K562 (cell line): ENCODE results near the gene RRBP1. TPM values are rescaled to one million over a fixed set of nuclear protein-coding genes. Genes with fewer than 3 reads are reported as not detected.

Source experiments
- HNRNPUL1 ChIP-seq: fragments of 200-400 bp; formaldehyde crosslinking; IDR thresholded peaks from 2 replicates; pipeline ENCODE4 v1.6.1; 2017; ENCODE audit warnings: low read length
- IRF2 ChIP-seq: sonication (generic); formaldehyde crosslinking; IDR thresholded peaks from 2 replicates; pipeline ENCODE4 v1.8.1; 2022; ENCODE audit warnings: mild to moderate bottlenecking, missing genetic modification reagents
- NR2C2 ChIP-seq, 2 experiments: fragments of 200-800 bp in 1 of 2; sonication (Bioruptor generic) in 1 of 2; sonication (generic) in 1 of 2; formaldehyde crosslinking in 1 of 2; IDR thresholded peaks; 2 replicates each; pipeline versions ENCODE4 v1.6.1 to v1.8.0; 2016 to 2022; ENCODE audit warnings: mild to moderate bottlenecking in 1 of 2, missing compliant biosample characterization in 1 of 2, missing genetic modification characterization in 1 of 2, missing genetic modification reagents in 1 of 2
- RFX1 ChIP-seq: fragments of 450-650 bp; IDR thresholded peaks from 2 replicates; pipeline ENCODE4 v1.6.1; 2016; ENCODE audit warnings: mild to moderate bottlenecking, moderate library complexity
- RFX7 ChIP-seq: fragments of 250-450 bp; sonication (Bioruptor Pico); IDR thresholded peaks from 2 replicates; pipeline ENCODE4 v1.5.1; 2021; ENCODE audit warnings: mild to moderate bottlenecking
- ZKSCAN3 ChIP-seq: fragments of 250-450 bp; sonication (Bioruptor Pico); IDR thresholded peaks from 2 replicates; pipeline ENCODE4 v1.4.0; 2020
- ZNF507 ChIP-seq: conservative IDR thresholded peaks from 2 replicates; pipeline ENCODE4 v1.6.1; 2017; ENCODE audit warnings: missing genetic modification characterization, missing compliant biosample characterization
- ZNF696 ChIP-seq: fragments of 250-450 bp; sonication (Bioruptor Pico); conservative IDR thresholded peaks from 2 replicates; pipeline ENCODE4 v1.4.0; 2020; ENCODE audit warnings: mild to moderate bottlenecking, moderate library complexity
- polyA plus RNA-seq, 8 experiments: library from polyadenylated mRNA; depleted of rRNA in 4 of 8; stranded (reverse) in 5 of 8; unstranded in 3 of 8; fragments of >200 nt; fragmentation: Nextera tagmentation in 2 of 8; fragmentation: Illumina TruSeq in 1 of 8; extraction: Ambion mirVana in 2 of 8; extraction: Trizol in 1 of 8; gene quantifications; 2 replicates each; pipeline versions ENCODE4 v1.2.1 to v1.2.3, GENCODE V29; 2011 to 2014; ENCODE audit warnings: inconsistent platforms in 1 of 8, missing spikeins in 1 of 8
- total RNA-seq, 7 experiments: library from RNA; depleted of rRNA in 6 of 7; stranded (reverse); fragments of >200 nt in 6 of 7; fragmentation: Illumina TruSeq in 2 of 7; extraction: Trizol in 2 of 7; gene quantifications; 2 replicates each; pipeline versions ENCODE4 v1.2.1 to v1.2.3, GENCODE V29; 2011 to 2021; ENCODE audit warnings: low replicate concordance in 1 of 7
- TF ChIP-seq, protein P1 (sequence below): IDR thresholded peaks from 2 replicates; pipeline ENCODE4 v1.6.1; 2016; ENCODE audit warnings: missing genetic modification characterization, missing compliant biosample characterization
- TF ChIP-seq, protein P2 (sequence below): fragments of 450-650 bp; IDR thresholded peaks from 2 replicates; pipeline ENCODE4 v1.6.1; 2016
- TF ChIP-seq, protein P3 (sequence below): fragments of 250-450 bp; sonication (Bioruptor Pico); IDR thresholded peaks from 2 replicates; pipeline ENCODE4 v1.4.0; 2020; ENCODE audit warnings: mild to moderate bottlenecking, moderate library complexity

Gene RRBP1
- total and polyA plus RNA-seq, 9 of the 15 experiments (the other 6 are each of a cell fraction or from before 2014, with no cell fraction given): 0.84 to 32.0 (median 17.6) TPM

- TF ChIP-seq RFX1 (no peak), ZNF696 (CRISPR knock-in tag) (no peak), IRF2 (no peak), NR2C2 (CRISPR knock-in tag; IDR thresholded peaks at IDR 0.05) (no peak), NR2C2 (tag; IDR thresholded peaks at IDR 0.05) (no peak), HNRNPUL1 (no peak), RFX7 (CRISPR knock-in tag) (no peak), ZNF507 (tag) (no peak), ZKSCAN3 (CRISPR knock-in tag) (no peak)
- TF ChIP-seq, protein P1, sequence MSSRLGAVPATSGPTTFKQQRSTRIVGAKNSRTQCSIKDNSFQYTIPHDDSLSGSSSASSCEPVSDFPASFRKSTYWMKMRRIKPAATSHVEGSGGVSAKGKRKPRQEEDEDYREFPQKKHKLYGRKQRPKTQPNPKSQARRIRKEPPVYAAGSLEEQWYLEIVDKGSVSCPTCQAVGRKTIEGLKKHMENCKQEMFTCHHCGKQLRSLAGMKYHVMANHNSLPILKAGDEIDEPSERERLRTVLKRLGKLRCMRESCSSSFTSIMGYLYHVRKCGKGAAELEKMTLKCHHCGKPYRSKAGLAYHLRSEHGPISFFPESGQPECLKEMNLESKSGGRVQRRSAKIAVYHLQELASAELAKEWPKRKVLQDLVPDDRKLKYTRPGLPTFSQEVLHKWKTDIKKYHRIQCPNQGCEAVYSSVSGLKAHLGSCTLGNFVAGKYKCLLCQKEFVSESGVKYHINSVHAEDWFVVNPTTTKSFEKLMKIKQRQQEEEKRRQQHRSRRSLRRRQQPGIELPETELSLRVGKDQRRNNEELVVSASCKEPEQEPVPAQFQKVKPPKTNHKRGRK (tag): no peak
- TF ChIP-seq, protein P2, sequence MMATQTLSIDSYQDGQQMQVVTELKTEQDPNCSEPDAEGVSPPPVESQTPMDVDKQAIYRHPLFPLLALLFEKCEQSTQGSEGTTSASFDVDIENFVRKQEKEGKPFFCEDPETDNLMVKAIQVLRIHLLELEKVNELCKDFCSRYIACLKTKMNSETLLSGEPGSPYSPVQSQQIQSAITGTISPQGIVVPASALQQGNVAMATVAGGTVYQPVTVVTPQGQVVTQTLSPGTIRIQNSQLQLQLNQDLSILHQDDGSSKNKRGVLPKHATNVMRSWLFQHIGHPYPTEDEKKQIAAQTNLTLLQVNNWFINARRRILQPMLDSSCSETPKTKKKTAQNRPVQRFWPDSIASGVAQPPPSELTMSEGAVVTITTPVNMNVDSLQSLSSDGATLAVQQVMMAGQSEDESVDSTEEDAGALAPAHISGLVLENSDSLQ: no peak
- TF ChIP-seq, protein P3, sequence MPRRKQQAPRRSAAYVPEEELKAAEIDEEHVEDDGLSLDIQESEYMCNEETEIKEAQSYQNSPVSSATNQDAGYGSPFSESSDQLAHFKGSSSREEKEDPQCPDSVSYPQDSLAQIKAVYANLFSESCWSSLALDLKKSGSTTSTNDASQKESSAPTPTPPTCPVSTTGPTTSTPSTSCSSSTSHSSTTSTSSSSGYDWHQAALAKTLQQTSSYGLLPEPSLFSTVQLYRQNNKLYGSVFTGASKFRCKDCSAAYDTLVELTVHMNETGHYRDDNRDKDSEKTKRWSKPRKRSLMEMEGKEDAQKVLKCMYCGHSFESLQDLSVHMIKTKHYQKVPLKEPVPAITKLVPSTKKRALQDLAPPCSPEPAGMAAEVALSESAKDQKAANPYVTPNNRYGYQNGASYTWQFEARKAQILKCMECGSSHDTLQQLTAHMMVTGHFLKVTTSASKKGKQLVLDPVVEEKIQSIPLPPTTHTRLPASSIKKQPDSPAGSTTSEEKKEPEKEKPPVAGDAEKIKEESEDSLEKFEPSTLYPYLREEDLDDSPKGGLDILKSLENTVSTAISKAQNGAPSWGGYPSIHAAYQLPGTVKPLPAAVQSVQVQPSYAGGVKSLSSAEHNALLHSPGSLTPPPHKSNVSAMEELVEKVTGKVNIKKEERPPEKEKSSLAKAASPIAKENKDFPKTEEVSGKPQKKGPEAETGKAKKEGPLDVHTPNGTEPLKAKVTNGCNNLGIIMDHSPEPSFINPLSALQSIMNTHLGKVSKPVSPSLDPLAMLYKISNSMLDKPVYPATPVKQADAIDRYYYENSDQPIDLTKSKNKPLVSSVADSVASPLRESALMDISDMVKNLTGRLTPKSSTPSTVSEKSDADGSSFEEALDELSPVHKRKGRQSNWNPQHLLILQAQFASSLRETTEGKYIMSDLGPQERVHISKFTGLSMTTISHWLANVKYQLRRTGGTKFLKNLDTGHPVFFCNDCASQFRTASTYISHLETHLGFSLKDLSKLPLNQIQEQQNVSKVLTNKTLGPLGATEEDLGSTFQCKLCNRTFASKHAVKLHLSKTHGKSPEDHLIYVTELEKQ: no peak
Measured at GRCh38 chr20:17624070-17624469, 58.0 kb downstream of the RRBP1 start (continued).
